Suppressor macrophage treated with lipopolysaccharide for 4 hours (primary cell): ENCODE results near the gene SLC44A3.
"Not testable (repeated sequence)": the region's sequence is repeated elsewhere in the genome, so short reads cannot be mapped to it uniquely, and the experiment has no call there.

ENCODE experiments used
- DNase-seq: peaks from one replicate; pipeline ENCODE4 v3.0.0-alpha.2; 2020

Gene SLC44A3

GRCh38 chr1:94940738-94941137 lies 120.6 kb downstream of the SLC44A3 start:
- no peak for DNase-seq

- not testable (repeated sequence) for DNase-seq
Measured at GRCh38 chr1:94941480-94941879, 121.3 kb downstream of the SLC44A3 start.

GRCh38 chr1:94942171-94943128 lies 122.3 kb downstream of the SLC44A3 start:
- no peak for DNase-seq
